Right ventricle myocardium superior (tissue), 1 donor: ENCODE results near the gene POU2F3. TPM values are rescaled to one million over a fixed set of nuclear protein-coding genes. Genes with fewer than 3 reads are reported as not detected.

Experiments
- ATAC-seq: fragments of 200-7000 bp; cut with Tn5 transposase; one replicate; pipeline ENCODE4 v1.9.1; 2020; ENCODE audit warnings: mild to moderate bottlenecking; ENCODE audit not compliant: poor library complexity
- DNase-seq: peaks from one replicate; pipeline ENCODE4 v3.0.0-alpha.2; 2020
- intact Hi-C: fragments of 100-400 bp; cut with DNase I; formaldehyde crosslinking; loops from one replicate; pipeline ENCODE4 v1.11.2; 2022
- long read RNA-seq: library from polyadenylated mRNA; unstranded; transcript quantifications from one replicate; pipeline ENCODE4 v2.0.0, GENCODE V29; 2021
- total RNA-seq: library from RNA; stranded (reverse); fragmentation: NEBNext Ultra II Directional; extraction: Animal tissue kit (Norgen Biotek cat#: 25700); gene quantifications from one replicate; pipeline ENCODE4 v1.2.1, GENCODE V29; 2021
- donor health status: DM: no; HTN: yes; CAD: no; lungs with severe emphysema.

The POU2F3 gene
- total RNA-seq, result not detected
- long read RNA-seq, result 0 reads

DNA sequence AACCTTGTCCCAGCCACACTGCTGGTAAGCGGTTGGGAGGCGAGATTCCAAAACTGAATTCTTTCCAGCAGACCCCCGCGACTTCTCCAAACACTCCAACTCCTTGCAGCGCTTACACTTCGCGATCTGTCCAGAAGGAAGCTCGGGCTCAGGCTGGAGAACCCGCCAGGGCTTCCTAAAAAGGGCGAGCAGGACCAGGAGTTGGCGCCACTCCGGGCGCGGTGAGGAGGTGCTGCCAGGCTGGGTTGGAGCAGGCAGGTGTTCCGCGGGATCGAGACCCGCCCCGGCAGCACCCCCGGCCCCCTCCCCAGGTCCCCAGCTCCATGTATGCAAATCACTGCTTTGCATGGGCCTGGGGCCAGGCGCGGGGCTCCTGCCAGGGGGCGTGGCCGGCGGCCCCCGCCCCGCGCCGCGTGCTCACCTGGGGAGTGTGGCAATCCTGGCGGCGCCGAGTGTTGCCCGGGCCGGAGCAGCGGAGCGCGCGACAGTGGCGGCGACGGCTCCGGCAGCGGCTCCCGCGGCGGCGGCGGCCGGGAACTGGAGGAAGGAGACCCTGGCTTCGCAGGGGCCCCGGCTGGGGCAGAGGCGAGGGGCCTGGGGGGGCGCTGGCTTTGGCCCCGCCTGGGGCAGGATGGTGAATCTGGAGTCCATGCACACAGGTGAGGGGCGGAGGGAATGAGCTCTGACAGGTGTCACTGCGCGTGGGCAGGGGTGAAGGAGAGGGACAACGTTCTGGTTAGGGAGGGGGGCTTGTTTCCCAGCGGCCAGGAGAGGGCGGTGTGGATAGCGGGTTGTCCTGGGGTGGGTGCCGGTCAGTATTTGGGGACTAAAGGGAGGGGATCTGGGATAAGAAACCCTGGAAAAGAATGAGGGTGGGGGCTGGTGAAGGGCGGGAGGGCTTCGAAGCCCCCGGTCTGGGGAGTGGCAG, at the start of gene POU2F3:
Gene POU2F3 (plus strand): TSS at position 428 of the 928 bp plus-strand sequence. CDS start 204 bp downstream, at position 632.
- ATAC-seq (no peak), DNase-seq (no peak)
- intact Hi-C loops, result no loop called here

GRCh38 chr11:120191058-120191457, 48.9 kb upstream of the POU2F3 start:
- DNase-seq, result no peak
- no peak for ATAC-seq
- intact Hi-C loops, result no loop called here

- ATAC-seq, result no peak
- peak; percentile 21 for DNase-seq
- intact Hi-C loops, result no loop called here
Observed at GRCh38 chr11:120192831-120193625, 46.9 kb upstream of the POU2F3 start.

DNA sequence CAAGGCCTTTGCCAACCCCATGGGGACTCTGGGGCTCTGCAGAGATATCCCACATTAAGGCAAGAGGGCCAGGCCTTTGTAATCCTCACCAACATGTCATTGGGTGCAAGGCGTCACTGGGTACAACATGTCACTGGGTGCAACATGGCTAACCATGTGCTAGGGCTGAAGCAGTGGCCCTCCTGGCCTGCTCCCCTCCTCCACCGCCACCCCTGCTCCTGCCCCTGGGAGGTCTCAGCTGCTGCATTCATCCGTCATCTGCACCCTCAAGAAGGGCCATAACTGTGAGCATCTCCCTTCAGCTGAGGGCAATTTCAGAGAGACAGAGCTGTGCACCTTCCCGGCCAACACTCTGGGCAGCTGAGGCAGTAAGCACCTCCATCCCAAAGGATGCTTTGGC, 45.8 kb upstream of the POU2F3 start:
- ATAC-seq, result no peak

DNA sequence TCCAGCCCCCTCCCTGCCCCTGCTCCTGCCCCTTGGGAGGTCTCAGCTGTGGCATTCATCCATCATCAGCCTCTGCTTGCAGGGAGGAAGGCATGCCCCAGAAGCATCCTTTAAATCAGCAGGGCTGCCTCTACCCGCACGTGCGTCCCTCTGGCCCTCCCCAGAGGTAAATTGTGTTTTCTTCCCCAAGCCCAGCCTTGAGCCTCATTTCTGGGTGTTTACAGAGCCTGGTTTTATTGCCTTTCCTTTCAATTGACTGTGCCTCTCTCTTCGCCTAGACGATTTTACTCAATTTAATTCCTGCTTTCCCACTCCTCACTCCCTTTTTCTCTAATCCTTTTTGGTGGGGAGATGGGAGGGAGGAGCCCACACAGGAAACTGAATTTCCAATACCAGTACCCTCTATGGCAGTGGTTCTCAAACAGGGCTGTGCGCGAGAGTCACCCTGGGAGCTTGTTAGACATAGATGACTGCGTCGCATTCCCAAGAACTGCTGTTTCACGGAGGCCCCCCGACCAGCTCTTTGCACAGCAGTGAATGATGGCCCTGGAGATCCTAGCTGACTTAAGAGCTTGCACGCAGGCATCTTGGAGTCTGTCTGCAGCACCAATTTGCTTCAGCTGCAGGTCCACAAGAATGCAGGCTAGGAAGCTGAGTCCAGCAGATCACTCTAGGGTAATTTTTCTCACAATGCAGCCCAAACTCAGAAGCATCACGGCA, 44.2 kb upstream of the POU2F3 start:
- intact Hi-C loops, result no loop called here
- ATAC-seq (no peak), DNase-seq (no peak)

More for the DNA sequence above, 45.8 kb upstream of the POU2F3 start:
- DNase-seq, result no peak
- intact Hi-C loops, result no loop called here

- DNase-seq (no peak), ATAC-seq (no peak)
- intact Hi-C loops, result no loop called here
Observed at GRCh38 chr11:120196826-120197225, 43.1 kb upstream of the POU2F3 start.

DNA sequence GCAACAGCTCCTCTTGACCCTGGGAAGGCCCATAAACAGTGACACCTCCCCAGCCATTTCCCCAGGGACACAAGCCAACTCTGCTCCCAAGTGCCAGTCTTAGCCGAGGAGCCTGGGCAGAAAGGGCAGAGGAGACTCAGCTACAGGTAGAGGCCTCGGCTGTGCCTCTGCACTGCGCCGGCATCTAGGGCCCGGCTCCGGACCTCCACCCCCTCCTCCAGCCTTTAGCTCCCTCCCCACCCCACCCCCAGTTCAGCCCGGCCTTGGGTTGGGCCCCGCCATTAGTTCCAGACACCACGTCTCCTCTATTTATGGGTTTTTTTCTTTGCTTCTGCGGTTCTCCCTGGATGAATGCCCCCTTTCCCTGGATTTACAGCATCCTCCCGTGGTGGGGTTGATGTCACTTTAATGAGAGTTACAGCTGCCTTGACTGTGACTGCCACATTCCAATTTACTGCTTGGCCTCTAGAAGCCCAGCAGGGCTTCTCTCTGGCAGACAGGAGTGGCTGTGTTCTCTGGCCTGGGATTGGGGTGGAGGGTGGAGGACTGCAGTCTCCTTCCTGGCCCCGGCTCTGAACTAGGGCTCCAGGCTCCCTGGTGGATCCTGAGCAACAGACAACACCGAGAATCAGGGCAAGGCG, 42.6 kb upstream of the POU2F3 start:
- ATAC-seq (peak; percentile 65), DNase-seq (no peak)
- intact Hi-C loops, result no loop called here

GRCh38 chr11:120197977-120198376, 42.0 kb upstream of the POU2F3 start:
- DNase-seq, result no peak

GRCh38 chr11:120198403-120198786, 41.5 kb upstream of the POU2F3 start:
- no peak for ATAC-seq
- no peak for DNase-seq

More at GRCh38 chr11:120197977-120198376, 42.0 kb upstream of the POU2F3 start:
- intact Hi-C loops, result no loop called here
- no peak for ATAC-seq

GRCh38 chr11:120198787-120199469, 41.0 kb upstream of the POU2F3 start:
- intact Hi-C loops, result no loop called here
- peak; percentile 17 for ATAC-seq
- no peak for DNase-seq

More at GRCh38 chr11:120198403-120198786, 41.5 kb upstream of the POU2F3 start:
- intact Hi-C loops, result no loop called here

DNA sequence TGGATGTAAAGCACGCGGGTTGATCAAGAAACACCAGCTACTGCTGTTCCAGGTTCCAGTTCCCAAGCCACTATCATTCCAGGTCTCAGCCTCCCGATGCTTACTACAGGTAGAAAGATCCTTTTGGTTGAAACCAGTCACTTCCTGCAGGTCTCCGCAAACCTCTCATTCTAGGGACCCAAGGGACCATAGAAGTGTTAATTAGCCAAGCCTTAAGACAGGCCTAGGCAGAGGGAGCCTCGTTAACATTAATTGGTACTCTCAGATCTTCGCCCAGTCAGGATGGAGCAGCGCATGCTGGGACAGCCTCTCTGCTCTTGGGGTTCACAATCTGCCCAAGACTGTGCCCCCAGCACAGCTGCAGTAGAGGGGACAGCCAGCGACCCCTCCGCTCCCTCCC, 40.3 kb upstream of the POU2F3 start:
- ATAC-seq (no peak), DNase-seq (no peak)
- intact Hi-C loops, result no loop called here

GRCh38 chr11:120200677-120201076, 39.3 kb upstream of the POU2F3 start:
- DNase-seq, result no peak
- ATAC-seq, result no peak
- intact Hi-C loops, result no loop called here

DNA sequence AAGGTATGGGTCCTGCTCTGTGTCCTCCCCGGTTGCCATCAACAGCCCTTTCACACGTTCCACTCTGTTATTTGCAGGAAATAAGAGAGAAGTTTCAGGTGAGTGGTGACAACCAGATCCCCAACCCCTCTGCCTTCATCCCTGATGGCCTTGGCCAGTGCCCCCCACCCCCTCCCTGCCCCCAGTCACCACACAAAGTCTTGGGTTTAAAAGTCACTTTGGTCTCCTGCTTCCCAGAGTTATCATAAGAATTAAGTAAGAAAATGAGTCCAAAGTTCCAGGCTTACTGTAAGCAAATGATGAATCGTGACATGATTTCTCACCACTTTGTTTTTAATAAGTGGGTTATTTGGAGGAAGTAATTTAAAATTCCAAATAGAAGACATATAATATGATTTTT, 38.3 kb upstream of the POU2F3 start:
- intact Hi-C loops, result no loop called here
- no peak for ATAC-seq
- DNase-seq, result no peak

- ATAC-seq, result no peak
- intact Hi-C loops, result no loop called here
- no peak for DNase-seq
Observed at GRCh38 chr11:120203626-120204025, 36.3 kb upstream of the POU2F3 start.

GRCh38 chr11:120205596-120206161, 34.3 kb upstream of the POU2F3 start:
- ATAC-seq, result no peak
- intact Hi-C loops, result no loop called here
- DNase-seq, result no peak

GRCh38 chr11:120207512-120207911, 32.4 kb upstream of the POU2F3 start:
- DNase-seq (no peak), ATAC-seq (no peak)
- intact Hi-C loops, result no loop called here

- intact Hi-C loops, result no loop called here
- DNase-seq (no peak), ATAC-seq (no peak)
Observed at GRCh38 chr11:120208001-120208441, 31.9 kb upstream of the POU2F3 start.

- ATAC-seq, result peak; percentile 30
- intact Hi-C loops, result no loop called here
- no peak for DNase-seq
Observed at GRCh38 chr11:120208777-120209176, 31.2 kb upstream of the POU2F3 start.
